GM12874 (cell line): ENCODE results near the gene PRKCE.

Source experiments
- CTCF ChIP-seq: IDR thresholded peaks from 2 replicates; pipeline ENCODE4 v1.5.1; 2011; ENCODE audit warnings: low read depth, mild to moderate bottlenecking, control low read depth, low read length, moderate library complexity; ENCODE audit not compliant: insufficient read depth

The PRKCE gene

GRCh38 chr2:45925636-45926366 is 274.3 kb downstream of the PRKCE start:
- no peak for TF ChIP-seq CTCF

- no peak for TF ChIP-seq CTCF
Observed at GRCh38 chr2:45928946-45929345, 277.5 kb downstream of the PRKCE start.

GRCh38 chr2:45929674-45930395 is 278.4 kb downstream of the PRKCE start:
- no peak for TF ChIP-seq CTCF

- TF ChIP-seq CTCF: no peak
Observed at GRCh38 chr2:45930396-45930792, 278.9 kb downstream of the PRKCE start.

GRCh38 chr2:45932278-45932975 is 281.0 kb downstream of the PRKCE start:
- no peak for TF ChIP-seq CTCF

GRCh38 chr2:45935791-45936622 is 284.5 kb downstream of the PRKCE start:
- TF ChIP-seq CTCF: peak; percentile 69

GRCh38 chr2:45936623-45936979 is 285.1 kb downstream of the PRKCE start:
- no peak for TF ChIP-seq CTCF
